Skeletal muscle satellite cell (primary cell): Measurements from ENCODE around the gene SPIRE1.

Source experiments
- H3K27me3 ChIP-seq: 2 replicates; pipeline ENCODE4 v1.7.0; 2013; ENCODE audit warnings: low read length; ENCODE audit not compliant: control insufficient read depth, insufficient read depth
- H3K36me3 ChIP-seq: 2 replicates; pipeline ENCODE4 v1.7.0; 2013; ENCODE audit warnings: mild to moderate bottlenecking, control low read depth, low read length; ENCODE audit not compliant: insufficient read depth
- H3K4me1 ChIP-seq: 2 replicates; pipeline ENCODE4 v1.7.0; 2013; ENCODE audit warnings: low read length; ENCODE audit not compliant: control insufficient read depth, insufficient read depth
- H3K4me2 ChIP-seq: 2 replicates; pipeline ENCODE4 v1.7.0; 2013; ENCODE audit warnings: mild to moderate bottlenecking, low read length
- H3K4me3 ChIP-seq: 2 replicates; pipeline ENCODE4 v1.7.0; 2013; ENCODE audit warnings: low read length
- H3K9ac ChIP-seq: 2 replicates; pipeline ENCODE4 v1.7.0; 2013; ENCODE audit warnings: mild to moderate bottlenecking, low read depth, low read length, moderate library complexity
- H3K9me3 ChIP-seq: replicated peaks from 2 replicates; pipeline ENCODE4 v1.7.0; 2013; ENCODE audit warnings: mild to moderate bottlenecking, control low read depth, low read length

The SPIRE1 gene

GRCh38 chr18:12593866-12594265, 64.0 kb downstream of the SPIRE1 start:
- H3K4me1 ChIP-seq: peaks cover 32% of the 10 kb centered on the region
- H3K4me2 ChIP-seq: no peak overlapping the region
- no peaks in the 10 kb centered on the region for H3K36me3 ChIP-seq
- H3K27me3 ChIP-seq: no peaks in the 10 kb centered on the region
- H3K4me3 ChIP-seq: no peak overlapping the region
- H3K9me3 ChIP-seq: no peaks in the 10 kb centered on the region
- no peak overlapping the region for H3K9ac ChIP-seq

- Histone ChIP-seq H3K36me3 (no peaks in the 10 kb centered on the region), H3K4me3 (no peak overlapping the region), H3K4me1 (peaks cover 25% of the 10 kb centered on the region), H3K27me3 (no peaks in the 10 kb centered on the region), H3K9ac (no peak overlapping the region), H3K4me2 (no peak overlapping the region), H3K9me3 (no peaks in the 10 kb centered on the region)
These were observed 65.2 kb downstream of the SPIRE1 start for GRCh38 chr18:12592597-12593127.

GRCh38 chr18:12589448-12589847, 68.5 kb downstream of the SPIRE1 start:
- H3K4me2 ChIP-seq: no peak overlapping the region
- H3K27me3 ChIP-seq: no peaks in the 10 kb centered on the region
- H3K9ac ChIP-seq: no peak overlapping the region
- H3K4me1 ChIP-seq: no peaks in the 10 kb centered on the region
- H3K4me3 ChIP-seq: no peak overlapping the region
- no peaks in the 10 kb centered on the region for H3K9me3 ChIP-seq
- no peaks in the 10 kb centered on the region for H3K36me3 ChIP-seq

- Histone ChIP-seq H3K4me1 (no peaks in the 10 kb centered on the region), H3K4me3 (no peak overlapping the region), H3K9ac (no peak overlapping the region), H3K27me3 (no peaks in the 10 kb centered on the region), H3K36me3 (no peaks in the 10 kb centered on the region), H3K9me3 (no peaks in the 10 kb centered on the region), H3K4me2 (no peak overlapping the region)
These were observed 71.0 kb downstream of the SPIRE1 start for GRCh38 chr18:12586956-12587355.

GRCh38 chr18:12585218-12585617, 72.7 kb downstream of the SPIRE1 start:
- no peak overlapping the region for H3K9ac ChIP-seq
- H3K27me3 ChIP-seq: no peaks in the 10 kb centered on the region

GRCh38 chr18:12580630-12581342, 77.1 kb downstream of the SPIRE1 start:
- H3K9me3 ChIP-seq: no peaks in the 10 kb centered on the region
- H3K9ac ChIP-seq: no peak overlapping the region
- H3K4me2 ChIP-seq: no peak overlapping the region
- H3K36me3 ChIP-seq: peaks cover 4% of the 10 kb centered on the region
- H3K27me3 ChIP-seq: no peaks in the 10 kb centered on the region
- H3K4me1 ChIP-seq: no peaks in the 10 kb centered on the region
- no peak overlapping the region for H3K4me3 ChIP-seq

More at GRCh38 chr18:12585218-12585617, 72.7 kb downstream of the SPIRE1 start:
- H3K36me3 ChIP-seq: no peaks in the 10 kb centered on the region
- H3K4me1 ChIP-seq: no peaks in the 10 kb centered on the region
- no peak overlapping the region for H3K4me3 ChIP-seq
- no peak overlapping the region for H3K4me2 ChIP-seq
- H3K9me3 ChIP-seq: no peaks in the 10 kb centered on the region

- H3K36me3 ChIP-seq: peaks cover 4% of the 10 kb centered on the region
- H3K4me3 ChIP-seq: no peak overlapping the region
- no peak overlapping the region for H3K9ac ChIP-seq
- no peak overlapping the region for H3K4me2 ChIP-seq
- H3K4me1 ChIP-seq: peaks cover 6% of the 10 kb centered on the region
- no peaks in the 10 kb centered on the region for H3K9me3 ChIP-seq
- H3K27me3 ChIP-seq: no peaks in the 10 kb centered on the region
These were observed 78.1 kb downstream of the SPIRE1 start for GRCh38 chr18:12579775-12580174.

GRCh38 chr18:12577848-12578247, 80.1 kb downstream of the SPIRE1 start:
- Histone ChIP-seq H3K27me3 (no peaks in the 10 kb centered on the region), H3K36me3 (peaks cover 4% of the 10 kb centered on the region), H3K4me1 (peaks cover 11% of the 10 kb centered on the region), H3K4me2 (no peak overlapping the region), H3K9me3 (no peaks in the 10 kb centered on the region), H3K4me3 (no peak overlapping the region), H3K9ac (no peak overlapping the region)

GRCh38 chr18:12574494-12575185, 83.3 kb downstream of the SPIRE1 start:
- H3K4me1 ChIP-seq: peaks cover 15% of the 10 kb centered on the region
- H3K9me3 ChIP-seq: no peaks in the 10 kb centered on the region
- H3K36me3 ChIP-seq: peaks cover 4% of the 10 kb centered on the region
- no peak overlapping the region for H3K4me3 ChIP-seq
- no peak overlapping the region for H3K9ac ChIP-seq
- no peaks in the 10 kb centered on the region for H3K27me3 ChIP-seq
- no peak overlapping the region for H3K4me2 ChIP-seq

- Histone ChIP-seq H3K4me2 (no peak overlapping the region), H3K9me3 (no peaks in the 10 kb centered on the region), H3K9ac (no peak overlapping the region), H3K36me3 (no peaks in the 10 kb centered on the region), H3K4me3 (no peak overlapping the region), H3K4me1 (peaks cover 21% of the 10 kb centered on the region), H3K27me3 (no peaks in the 10 kb centered on the region)
These were observed 86.3 kb downstream of the SPIRE1 start for GRCh38 chr18:12571630-12572029.

- no peak overlapping the region for H3K4me3 ChIP-seq
- H3K27me3 ChIP-seq: no peaks in the 10 kb centered on the region
- H3K4me1 ChIP-seq: peaks cover 15% of the 10 kb centered on the region
- H3K9me3 ChIP-seq: no peaks in the 10 kb centered on the region
- no peak overlapping the region for H3K4me2 ChIP-seq
- H3K36me3 ChIP-seq: no peaks in the 10 kb centered on the region
- no peak overlapping the region for H3K9ac ChIP-seq
These were observed 88.1 kb downstream of the SPIRE1 start for GRCh38 chr18:12569791-12570190.
